NCI-H510A (cell line): ENCODE data around the gene ZFP57.
"Not testable (repeated sequence)": the region's sequence is repeated elsewhere in the genome, so short reads cannot be mapped to it uniquely, and the experiment has no call there.

Experiments
- DNase-seq: peaks from one replicate; lab custom pipeline; 2025; lab: John Stamatoyannopoulos, UW

Gene ZFP57

DNA sequence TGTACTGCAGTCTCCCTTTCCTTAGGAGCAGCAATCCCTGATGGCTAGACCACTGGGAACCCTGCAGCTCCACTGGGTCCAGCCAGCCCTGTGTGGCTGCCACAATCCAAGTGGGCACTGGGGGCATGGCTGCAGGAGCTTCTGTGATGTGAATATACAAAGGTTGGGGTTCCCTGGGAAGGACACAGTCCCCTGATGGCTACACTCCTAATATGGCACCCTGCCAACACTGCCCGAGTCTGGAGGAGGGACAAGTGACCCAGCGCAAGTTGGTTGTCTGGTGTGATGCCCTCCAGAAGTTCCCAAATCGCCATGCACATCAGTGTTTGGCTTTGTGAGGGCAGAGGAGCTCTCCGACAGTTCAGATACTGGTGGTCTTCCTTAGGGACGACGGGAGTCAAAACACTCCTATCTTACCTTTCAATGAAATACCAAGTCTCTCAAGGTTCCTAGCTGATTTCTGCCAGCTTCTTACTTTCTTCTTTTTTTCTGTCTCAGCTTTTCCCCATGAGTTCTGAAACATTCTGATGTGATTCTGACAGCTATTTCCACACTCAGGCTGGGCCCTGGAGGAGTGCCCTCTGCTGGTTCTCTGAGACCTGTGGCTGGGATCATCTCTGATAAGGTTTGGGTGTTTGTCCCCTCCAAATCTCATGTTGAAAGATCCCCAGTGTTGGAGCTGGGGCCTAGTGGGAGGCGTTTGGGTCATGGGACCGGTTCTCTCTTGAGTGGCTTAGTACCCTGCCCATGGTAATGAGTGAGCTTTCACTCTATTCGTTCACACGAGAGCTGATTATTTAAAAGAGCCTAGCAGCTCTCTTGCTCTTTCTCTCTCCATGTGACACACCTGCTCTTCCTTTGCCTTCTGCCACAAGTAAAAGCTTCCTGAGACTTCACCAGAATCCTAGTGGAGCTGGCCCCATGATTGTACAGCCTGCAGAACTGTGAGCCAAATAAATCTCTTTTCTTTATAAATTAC is 15.5 kb upstream of the ZFP57 start:
- no peak for DNase-seq

DNA sequence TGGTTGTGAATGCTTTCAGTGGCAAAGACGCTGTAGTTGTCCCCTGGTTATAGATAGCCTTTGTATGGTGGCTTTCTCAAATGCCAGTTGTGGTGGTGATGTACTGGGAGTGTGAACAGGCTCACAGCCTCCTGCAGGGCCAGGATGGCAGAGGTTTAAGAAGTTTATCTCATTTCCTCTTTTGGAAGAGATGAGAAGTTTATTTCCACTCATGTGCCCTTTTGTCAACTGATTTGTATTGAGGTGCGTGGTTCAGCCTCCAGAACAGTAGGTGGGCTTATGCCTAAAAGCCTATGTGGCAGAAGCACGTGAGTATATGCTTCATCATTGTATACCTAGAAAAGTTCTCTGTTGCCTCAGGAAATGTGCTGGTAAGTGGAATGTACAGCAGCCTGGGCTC is 13.7 kb upstream of the ZFP57 start:
- DNase-seq, result no peak

DNA sequence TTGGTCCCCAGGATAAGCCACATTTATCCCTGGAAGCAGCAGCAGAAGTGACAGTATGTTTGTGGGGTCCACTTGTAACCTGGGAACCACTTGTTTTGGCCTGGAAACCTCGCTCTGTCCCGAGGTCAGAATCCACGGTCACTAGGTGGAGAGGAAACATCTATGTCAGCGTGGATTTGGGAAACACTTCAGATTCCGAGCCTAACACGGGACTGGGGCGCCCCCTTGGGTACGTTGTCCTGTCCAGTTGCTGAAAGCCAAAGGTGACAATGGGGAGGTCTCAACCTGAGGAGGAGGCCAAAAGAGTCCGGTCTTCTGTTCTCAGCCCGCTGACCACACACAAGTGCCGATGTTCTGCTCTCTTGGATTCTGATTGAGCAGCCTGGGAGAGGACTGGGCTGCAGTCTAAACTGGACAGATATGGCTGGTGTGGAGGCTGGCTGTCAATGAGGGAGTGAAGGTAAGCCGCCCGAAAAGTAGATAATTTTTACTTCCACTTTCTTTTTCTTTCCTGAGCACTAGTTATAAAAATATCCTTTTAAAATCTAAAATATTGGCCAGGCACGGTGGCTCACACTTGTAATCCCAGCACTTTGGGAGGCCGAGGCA is 4.9 kb upstream of the ZFP57 start:
- no peak for DNase-seq

DNA sequence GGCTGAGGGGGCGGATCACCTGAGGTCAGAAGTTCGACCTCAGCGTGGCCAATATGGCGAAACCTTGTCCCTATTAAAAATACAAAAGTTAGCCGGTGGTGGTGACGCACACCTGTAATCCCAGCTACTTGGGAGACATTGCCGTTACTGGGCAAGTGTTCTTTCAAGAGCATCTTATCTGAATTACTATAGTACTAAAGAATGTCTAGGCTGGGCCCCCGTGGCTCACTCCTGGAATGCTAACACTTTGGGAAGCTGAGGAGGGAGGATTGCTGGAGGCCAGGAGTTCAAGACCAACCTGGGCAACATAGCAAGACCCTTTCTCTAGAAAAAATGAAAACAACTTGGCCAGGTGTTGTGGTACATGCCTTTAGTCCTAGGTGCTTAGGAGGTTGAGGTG is 859 bp upstream of the ZFP57 start:
- no peak for DNase-seq

DNA sequence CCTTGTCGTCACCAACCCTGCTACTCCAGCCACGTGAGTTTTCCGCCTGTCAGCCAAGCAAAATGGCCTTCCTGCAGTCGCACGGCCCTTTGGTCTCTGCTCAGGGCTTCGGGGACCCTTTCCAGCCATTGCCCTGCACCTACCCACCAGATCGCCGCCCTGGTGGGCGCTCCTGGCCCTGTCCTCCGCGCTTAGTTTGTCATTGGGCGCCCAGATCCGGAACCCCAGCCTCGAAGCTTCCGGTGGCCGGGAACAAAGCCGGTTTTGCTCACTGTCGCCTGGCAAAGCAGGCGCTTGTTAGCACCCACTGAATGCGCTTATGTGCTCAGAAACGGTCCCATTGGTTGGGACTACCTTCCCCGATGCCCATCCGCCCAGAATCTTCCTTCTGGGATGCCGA is 536 bp downstream of the ZFP57 start:
- DNase-seq, result no peak

DNA sequence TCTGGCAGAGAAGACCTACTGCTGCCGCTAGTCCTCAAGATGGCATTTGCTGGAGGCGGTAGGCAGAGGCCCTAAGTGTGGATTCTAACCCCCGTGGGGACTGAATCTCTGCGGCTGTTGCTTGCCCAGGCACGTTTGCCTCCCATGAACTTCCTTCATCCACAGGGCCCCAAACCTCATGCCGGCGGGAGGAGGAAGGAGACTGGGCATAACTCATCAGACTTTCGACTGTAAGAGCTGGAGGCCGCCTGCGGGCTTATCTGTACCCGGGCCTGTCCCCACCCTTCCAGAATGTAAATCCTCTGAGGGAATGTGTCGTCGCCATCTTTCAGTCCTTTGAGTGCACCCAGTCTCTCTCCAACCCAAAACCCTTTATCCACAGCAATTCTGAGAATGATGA is 990 bp downstream of the ZFP57 start:
- no peak for DNase-seq

DNA sequence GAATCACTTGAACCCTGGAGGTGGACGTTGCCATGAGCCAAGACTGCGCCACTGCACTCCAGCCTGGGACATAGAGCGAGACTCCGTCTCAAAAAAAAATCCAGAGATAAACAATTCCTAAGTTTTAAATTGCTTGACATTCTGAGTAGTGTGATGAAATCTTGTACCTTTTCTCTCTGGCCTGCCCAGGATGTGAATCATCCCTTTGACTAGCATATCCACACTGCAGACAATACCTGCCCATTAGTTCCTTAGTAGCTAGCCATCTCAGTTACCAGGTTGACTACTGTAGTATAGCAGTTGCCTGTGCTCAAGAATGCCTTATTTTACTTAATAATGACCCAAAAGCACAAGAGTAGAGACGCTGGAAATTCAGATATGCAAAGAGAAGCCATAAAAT is 2.8 kb downstream of the ZFP57 start:
- no peak for DNase-seq

DNA sequence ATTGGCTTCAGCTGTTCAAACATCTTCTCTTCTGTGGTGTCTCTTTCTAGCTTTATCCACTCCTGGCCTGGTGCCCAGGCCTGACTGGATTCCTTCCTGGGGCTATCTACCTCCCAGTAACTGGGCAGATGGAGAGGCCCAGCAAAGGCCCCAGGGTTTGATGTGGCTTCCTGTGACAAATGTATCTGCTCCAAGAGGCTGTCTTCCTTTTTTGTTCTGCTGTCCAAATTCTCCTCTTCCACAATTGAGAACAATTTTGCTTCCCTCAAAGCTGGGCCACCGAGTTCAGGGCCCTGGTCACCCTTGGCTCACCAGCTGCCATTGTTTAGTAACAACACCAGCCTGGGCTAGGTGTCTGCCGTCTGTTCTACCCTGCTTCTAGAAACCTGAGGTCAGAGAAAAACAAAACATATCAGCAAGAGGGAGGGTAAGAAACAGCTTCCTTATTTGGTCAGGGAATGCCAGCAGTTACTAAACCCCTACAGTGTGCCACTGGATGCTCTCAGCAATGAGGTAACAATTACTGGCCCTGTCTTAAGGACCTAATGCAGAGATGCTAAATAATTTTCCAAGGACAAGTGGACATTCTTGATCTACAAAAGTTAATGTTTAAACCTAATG is 3.9 kb downstream of the ZFP57 start:
- DNase-seq, result no peak

DNA sequence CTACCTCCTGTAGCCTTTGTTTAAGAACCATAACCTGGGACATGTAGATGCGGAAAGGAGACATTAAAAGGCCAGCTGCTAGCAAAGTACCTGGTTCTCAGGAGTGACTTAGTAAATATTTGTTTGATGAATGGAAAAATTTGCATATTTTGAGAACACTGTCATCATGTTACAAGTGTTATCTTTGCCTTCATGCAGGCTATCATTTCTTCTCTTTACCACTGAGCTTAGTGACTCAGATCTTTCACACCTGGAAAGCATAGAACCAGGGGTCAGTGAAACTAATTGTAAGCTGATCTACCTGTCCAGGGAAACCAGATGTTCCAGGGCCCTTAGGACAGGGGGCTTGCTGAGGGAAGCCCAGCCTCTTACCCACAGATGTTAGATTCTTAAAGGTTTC is 5.4 kb downstream of the ZFP57 start:
- DNase-seq, result no peak

DNA sequence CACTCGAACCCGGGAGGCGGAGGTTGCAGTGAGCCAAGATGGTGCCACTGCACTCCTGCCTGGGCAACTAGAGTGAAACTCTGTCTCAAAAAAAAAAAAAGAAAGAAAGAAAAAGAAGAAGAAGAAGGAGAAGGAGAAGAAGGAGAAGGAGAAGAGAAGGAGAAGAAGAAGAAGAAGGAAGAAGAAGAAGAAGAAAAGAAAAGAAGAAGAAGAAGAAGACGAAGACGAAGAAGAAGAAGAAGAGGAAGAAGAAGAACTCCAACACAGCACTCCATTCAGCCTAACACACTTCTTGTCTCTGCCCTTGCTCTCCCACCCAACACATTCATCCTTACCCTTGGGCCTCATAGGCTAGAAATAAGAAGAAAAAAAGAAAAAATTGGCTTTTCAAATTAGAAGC is 6.9 kb downstream of the ZFP57 start:
- no peak for DNase-seq

DNA sequence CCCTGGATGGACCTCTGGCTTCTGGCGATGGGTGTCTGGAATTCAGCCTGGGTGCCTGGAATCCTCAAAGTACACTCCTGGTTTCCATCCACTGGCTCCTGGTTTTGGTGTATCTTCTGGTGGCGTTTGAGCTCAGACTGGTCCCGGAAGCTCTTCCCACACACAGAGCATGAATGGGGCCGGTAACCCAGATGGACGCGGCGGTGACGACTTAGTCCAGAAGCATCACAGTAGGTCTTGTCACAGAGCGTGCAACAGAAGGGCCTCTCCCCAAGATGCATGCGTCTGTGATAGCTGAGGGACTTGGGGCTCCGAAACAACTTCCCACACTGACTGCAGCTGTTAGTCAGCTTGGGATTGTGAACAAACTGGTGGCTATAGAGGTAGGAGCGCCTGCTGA is 7.8 kb downstream of the ZFP57 start:
- no peak for DNase-seq

DNA sequence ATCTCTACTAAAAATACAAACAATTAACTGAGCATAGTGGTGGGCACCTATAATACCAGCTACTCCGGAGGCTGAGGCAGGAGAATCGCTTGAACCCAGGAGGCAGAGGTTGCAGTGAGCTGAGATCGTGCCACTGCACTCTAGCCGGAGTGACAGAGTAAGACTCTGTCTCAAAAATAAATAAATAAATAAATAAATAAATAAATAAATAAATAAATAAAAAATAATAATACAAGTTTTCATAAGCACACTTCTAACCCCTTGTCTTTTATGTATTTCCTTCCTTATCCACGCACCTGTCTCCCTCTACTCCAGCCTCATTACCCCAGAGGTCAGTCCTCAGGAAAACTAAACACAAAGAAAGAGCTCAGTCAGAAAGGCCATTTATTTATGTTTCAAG is 8.8 kb downstream of the ZFP57 start:
- DNase-seq, result not testable (repeated sequence)

DNA sequence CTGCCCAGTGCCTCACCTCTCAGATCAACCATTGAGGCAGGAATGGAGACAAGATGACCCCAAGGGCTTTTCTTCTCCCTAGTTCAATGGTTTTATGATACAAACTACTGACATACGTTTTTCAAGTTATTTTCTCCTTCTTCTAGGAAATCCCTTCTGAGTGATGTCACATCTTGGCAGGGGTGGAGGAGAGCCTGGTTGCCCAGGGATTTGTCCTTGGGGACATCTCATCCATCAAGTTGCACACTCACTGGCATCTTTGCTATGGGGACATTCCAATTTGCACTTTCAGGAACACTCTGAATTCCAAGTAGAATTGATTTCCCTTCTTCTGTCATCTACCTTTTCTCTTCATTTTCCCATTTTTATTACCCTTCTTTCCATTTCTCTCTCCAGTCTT is 9.9 kb downstream of the ZFP57 start:
- DNase-seq, result no peak

DNA sequence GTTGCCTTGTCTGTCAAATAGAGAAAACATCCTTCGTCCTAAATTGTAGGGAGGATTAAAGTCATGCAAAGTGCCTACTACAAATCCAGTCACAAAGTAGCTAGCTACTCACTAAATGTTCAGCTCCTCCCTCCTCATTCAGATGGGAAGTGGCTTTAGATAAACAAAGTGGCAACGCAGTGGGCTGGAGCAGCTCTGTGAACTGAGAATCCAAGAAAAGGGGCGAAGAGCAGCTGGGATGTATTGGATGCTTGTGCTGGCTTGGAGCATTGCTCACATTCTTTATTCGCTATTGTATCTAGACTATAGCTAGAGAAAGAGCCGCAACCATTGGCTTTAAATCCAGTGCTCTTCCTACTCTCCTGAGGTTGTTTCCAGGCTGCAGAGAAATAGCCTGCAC is 13.8 kb downstream of the ZFP57 start:
- no peak for DNase-seq

DNA sequence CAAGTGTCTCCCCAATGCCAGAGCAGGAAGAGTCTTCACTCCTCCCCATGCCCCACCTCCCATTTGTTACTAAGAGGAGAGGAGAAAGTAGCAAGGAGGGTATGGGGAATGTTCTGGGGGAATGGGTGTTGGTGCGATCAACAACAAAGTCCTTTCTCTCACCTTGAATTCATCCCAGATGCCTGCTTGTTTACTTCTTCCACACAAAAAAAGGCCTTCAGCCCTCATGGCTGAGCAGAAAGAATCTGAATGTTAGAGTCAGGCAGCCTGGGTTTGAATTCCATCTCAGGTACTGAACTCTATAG is 14.2 kb downstream of the ZFP57 start:
- no peak for DNase-seq

DNA sequence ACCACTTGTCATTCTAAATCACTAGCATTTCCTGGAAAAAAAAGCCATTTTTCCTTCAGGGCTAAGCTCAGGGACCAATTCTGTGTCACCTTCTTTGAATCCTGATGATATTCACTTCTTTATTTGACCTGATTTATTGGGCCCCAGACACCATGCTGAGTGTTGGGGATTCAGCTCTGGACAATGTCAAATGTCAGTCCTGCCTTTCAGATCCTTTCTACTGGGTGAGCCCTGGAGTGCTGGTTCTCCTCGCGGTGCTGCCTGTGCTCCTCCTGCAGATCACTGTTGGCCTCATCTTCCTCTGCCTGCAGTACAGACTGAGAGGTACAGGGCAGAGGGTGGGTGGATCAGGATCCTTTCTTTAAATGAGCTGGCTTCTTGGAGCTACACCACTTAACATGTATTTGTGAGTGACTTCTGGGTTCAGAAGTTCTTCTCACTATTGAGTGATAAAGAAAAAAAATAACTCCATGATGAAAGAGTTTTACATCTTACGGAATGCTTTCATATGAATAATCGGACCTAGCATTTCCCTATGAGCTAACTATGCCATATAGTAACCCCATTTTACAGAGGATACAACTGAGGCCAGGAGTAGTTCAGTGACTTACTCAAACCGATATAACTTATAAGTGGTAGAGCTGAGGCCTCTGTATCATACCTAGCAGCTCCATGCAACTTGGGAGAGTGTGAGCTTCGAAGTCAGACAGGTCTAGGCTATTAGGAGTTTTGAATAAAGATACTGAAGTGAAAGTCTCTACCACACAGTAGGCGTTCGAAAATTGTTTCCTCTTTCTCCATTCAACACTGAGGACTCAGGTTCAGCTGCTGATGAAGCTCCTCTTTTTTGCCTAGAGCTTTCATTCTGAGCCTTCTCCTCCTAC is 14.8 kb downstream of the ZFP57 start:
- no peak for DNase-seq

DNA sequence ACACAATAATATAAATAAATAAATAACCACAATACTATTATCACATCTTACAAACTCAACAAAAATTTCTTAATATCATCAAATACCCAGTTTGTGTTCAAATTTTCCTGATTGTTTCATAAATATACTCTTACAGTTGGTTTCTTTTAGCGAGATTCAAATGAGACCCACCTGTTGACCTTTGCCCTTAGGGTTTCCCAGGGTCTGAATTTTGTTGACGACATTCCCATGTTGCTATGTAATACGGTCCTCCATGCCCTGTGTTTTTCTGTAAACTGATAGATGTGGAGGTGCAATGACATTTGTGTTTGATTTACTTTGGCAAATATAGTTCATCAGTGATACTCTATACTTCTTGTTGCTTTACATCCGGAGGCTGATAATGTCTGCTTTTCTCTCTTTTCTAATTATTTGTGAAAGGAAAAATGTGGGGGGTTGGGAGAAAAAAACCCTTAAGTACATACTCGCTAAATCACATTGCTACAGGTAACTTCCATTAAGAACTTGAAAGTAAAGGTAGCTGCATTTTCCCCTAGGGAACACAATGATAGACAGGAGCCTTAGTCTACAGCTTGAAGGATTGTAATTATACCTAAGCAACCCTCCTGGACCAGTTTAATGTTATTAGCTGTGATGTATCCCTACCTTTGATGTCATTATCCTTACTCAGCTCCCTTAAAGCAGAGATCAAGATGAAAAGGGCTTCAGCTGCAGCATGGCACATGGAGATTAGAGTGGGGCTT is 17.5 kb downstream of the ZFP57 start:
- DNase-seq, result no peak

DNA sequence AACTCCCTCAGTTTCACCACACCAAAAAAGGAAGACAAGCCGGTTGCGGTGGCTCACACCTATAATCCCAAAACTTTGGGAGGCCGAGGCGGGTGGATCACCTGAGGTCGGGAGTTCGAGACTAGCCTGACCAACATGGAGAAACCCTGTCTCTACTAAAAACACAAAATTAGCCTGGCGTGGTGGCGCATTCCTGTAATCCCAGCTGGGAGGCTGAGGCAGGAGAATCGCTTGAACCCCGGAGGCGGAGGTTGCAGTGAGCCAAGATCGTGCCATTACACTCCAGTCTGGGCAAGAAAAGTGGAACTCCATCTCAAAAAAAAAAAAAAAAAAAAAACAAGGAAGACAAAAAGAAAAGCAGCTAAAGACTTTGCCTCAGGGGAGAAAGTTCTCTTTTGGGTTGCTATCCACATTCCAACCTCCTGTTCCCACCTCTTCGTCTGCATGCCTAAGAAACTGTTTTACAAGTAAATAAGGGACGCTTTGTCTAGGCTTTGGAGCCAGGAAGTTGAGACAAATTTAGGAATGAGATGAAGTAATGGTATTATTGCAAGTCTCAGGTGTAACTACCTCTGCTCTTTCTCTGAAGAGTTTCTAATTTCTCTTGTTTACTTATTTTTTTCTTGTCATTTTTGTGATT is 19.3 kb downstream of the ZFP57 start:
- DNase-seq, result not testable (repeated sequence)

DNA sequence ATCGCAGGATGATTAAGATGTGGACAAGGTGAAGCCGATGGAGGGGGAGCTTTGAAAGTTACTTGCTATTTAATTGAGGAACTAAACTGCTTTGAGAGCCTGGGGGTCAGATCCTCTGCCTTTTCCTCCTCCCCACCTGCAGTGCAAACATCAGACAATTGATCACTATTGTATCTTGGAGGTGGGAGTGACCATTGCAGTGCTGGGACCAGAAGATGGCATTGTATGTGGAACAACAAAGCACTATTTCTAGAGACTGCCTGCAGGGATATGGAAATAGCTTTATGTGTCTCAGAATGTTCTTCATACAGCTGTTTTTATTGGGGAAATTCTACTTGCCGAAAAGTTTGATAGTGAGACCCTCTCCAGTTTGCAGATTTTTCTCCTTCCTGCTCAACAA is 19.9 kb downstream of the ZFP57 start:
- DNase-seq, result no peak

DNA sequence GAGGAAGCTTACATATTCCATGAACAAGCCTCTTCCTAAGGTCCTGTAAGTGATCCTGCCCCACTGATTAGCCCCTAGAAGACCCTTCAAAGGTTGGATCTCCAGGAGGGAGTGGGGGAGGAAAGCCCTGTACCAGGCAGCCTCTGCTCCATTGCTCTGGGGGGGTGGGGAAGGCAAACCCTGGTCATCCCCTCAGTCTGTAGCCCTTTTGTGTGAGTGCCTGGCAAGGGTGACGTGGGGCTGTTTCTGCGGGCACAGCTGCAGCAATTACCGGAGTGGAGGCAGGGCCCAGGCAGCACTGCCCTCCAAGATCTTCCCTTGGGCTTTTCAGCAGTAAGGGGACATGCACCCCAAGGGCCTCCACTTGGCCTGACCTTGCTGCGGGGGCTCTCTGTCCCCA is 24.2 kb downstream of the ZFP57 start, which contains the start of gene MOG:
Gene MOG (plus strand): TSS at position 295 of the 400 bp plus-strand sequence. CDS start 118 bp downstream, outside the sequence.
- no peak for DNase-seq

DNA sequence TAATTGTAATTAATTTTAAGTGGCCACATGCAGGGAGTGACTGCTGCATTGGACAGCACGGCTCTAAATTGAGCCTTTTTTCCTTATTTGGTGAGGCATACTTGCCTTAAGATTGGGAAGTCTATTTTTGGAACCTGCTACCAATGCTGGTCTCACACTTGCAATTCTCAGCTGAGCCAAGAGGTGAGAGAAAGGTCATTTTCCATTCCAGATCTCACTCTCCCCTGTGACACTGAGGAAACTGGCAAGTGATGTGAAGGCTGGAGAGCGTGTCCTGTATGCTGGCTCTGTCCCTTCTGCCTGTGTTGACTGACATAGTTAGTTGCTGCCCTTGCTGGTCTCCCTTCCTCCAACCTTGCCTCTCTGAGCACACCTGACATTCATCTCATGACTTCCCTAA is 24.8 kb downstream of the ZFP57 start:
- DNase-seq, result no peak
